GM23338 (cell line): ENCODE measurements around the gene PTPN5. TPM values are rescaled to one million over a fixed set of nuclear protein-coding genes. Genes with fewer than 3 reads are reported as not detected.

ENCODE experiments used
- ATAC-seq: fragments of 200-7000 bp; cut with Tn5 transposase; 3 replicates; pipeline ENCODE4 v1.9.1; 2020
- DNase-seq: peaks from one replicate; pipeline ENCODE4 v3.0.0-alpha.2; 2015; ENCODE audit warnings: low spot score
- H2AFZ ChIP-seq: fragments of 200-600 bp; sonication (generic); 2 replicates; pipeline ENCODE4 v1.8.0; 2016; ENCODE audit warnings: antibody characterized with exemption, mild to moderate bottlenecking, moderate library complexity
- H3F3A ChIP-seq: fragments of 200-600 bp; sonication (generic); replicated peaks from 2 replicates; pipeline ENCODE4 v1.8.0; 2017; ENCODE audit warnings: antibody characterized with exemption, mixed run types, low read depth
- H3K27ac ChIP-seq: fragments of 200-600 bp; sonication (generic); 2 replicates; pipeline ENCODE4 v1.6.1; 2016; ENCODE audit warnings: low read depth
- H3K27me3 ChIP-seq: fragments of 200-600 bp; sonication (generic); 2 replicates; pipeline ENCODE4 v1.8.0; 2016; ENCODE audit warnings: mild to moderate bottlenecking, mixed run types, moderate library complexity; ENCODE audit not compliant: insufficient read depth
- H3K36me3 ChIP-seq: fragments of 200-600 bp; sonication (generic); 2 replicates; pipeline ENCODE4 v1.8.0; 2016; ENCODE audit warnings: mild to moderate bottlenecking; ENCODE audit not compliant: insufficient read depth
- H3K4me1 ChIP-seq: fragments of 200-600 bp; sonication (generic); 2 replicates; pipeline ENCODE4 v1.8.0; 2016; ENCODE audit warnings: mild to moderate bottlenecking, moderate library complexity; ENCODE audit not compliant: insufficient read depth
- H3K4me2 ChIP-seq: fragments of 200-600 bp; sonication (generic); 2 replicates; pipeline ENCODE4 v1.7.1; 2017; ENCODE audit warnings: mixed run types
- H3K4me3 ChIP-seq: fragments of 200-600 bp; sonication (generic); 2 replicates; pipeline ENCODE4 v1.6.1; 2016; ENCODE audit warnings: mixed run types
- H3K79me2 ChIP-seq: fragments of 200-600 bp; sonication (generic); replicated peaks from 2 replicates; pipeline ENCODE4 v1.8.0; 2017; ENCODE audit warnings: mild to moderate bottlenecking; ENCODE audit not compliant: insufficient read depth
- H3K9me2 ChIP-seq: fragments of 200-600 bp; sonication (generic); 2 replicates; pipeline ENCODE4 v1.8.0; 2017; ENCODE audit not compliant: insufficient read depth
- H4K20me1 ChIP-seq: fragments of 200-600 bp; sonication (generic); replicated peaks from 2 replicates; pipeline ENCODE4 v1.8.0; 2017; ENCODE audit warnings: mild to moderate bottlenecking; ENCODE audit not compliant: insufficient read depth
- H3K27ac Mint-ChIP-seq: 2 replicates; pipeline ENCODE4 v1.8.0; 2020; ENCODE audit warnings: inconsistent platforms, mild to moderate bottlenecking, moderate library complexity, mixed read lengths
- H3K27me3 Mint-ChIP-seq: 3 replicates; pipeline ENCODE4 v1.8.0; 2022; ENCODE audit warnings: low read depth, mild to moderate bottlenecking, moderate library complexity, mixed read lengths, inconsistent platforms; ENCODE audit not compliant: insufficient read depth, poor library complexity
- H3K36me3 Mint-ChIP-seq: 3 replicates; pipeline ENCODE4 v1.8.0; 2021; ENCODE audit warnings: low read depth, mild to moderate bottlenecking, inconsistent platforms, moderate library complexity, mixed read lengths
- H3K4me1 Mint-ChIP-seq: 3 replicates; pipeline ENCODE4 v1.8.0; 2020; ENCODE audit warnings: mild to moderate bottlenecking, inconsistent platforms, mixed read lengths
- H3K4me3 Mint-ChIP-seq: 3 replicates; pipeline ENCODE4 v1.8.0; 2021; ENCODE audit warnings: moderate library complexity, mild to moderate bottlenecking, inconsistent platforms, mixed read lengths
- H3K9me3 Mint-ChIP-seq: 3 replicates; pipeline ENCODE4 v1.8.0; 2020; ENCODE audit warnings: moderate library complexity, mild to moderate bottlenecking, inconsistent platforms, mixed read lengths
- CREB1 ChIP-seq: fragments of 250-450 bp; sonication (Bioruptor Pico); IDR thresholded peaks from 2 replicates; pipeline ENCODE4 v1.5.0; 2020; ENCODE audit warnings: low read depth, mild to moderate bottlenecking, moderate library complexity
- EZH2 ChIP-seq: fragments of 200-600 bp; sonication (generic); IDR thresholded peaks from one replicate; pipeline ENCODE4 v1.8.0; 2017; ENCODE audit warnings: antibody characterized with exemption, mild to moderate bottlenecking, low read depth; ENCODE audit not compliant: unreplicated experiment
- EZH2phosphoT487 ChIP-seq: fragments of 200-600 bp; sonication (generic); IDR thresholded peaks from one replicate; pipeline ENCODE4 v1.8.1; 2018; ENCODE audit warnings: antibody characterized with exemption; ENCODE audit not compliant: unreplicated experiment
- JUNB ChIP-seq: IDR thresholded peaks from one replicate; pipeline ENCODE4 v1.6.1; 2016; ENCODE audit warnings: antibody characterized with exemption; ENCODE audit not compliant: unreplicated experiment
- NANOG ChIP-seq: IDR thresholded peaks from 2 replicates; pipeline ENCODE4 v1.6.1; 2016; ENCODE audit warnings: antibody characterized with exemption, borderline replicate concordance
- POLR2AphosphoS5 ChIP-seq: IDR thresholded peaks from 2 replicates; pipeline ENCODE4 v1.6.1; 2016; ENCODE audit warnings: antibody characterized with exemption, low read depth
- STAT1 ChIP-seq: IDR thresholded peaks from one replicate; pipeline ENCODE4 v1.6.1; 2016; ENCODE audit warnings: antibody characterized with exemption; ENCODE audit not compliant: unreplicated experiment
- ZNF114 ChIP-seq: fragments of 250-450 bp; sonication (Bioruptor Pico); IDR thresholded peaks from 2 replicates; pipeline ENCODE4 v1.5.0; 2020; ENCODE audit warnings: mild to moderate bottlenecking, moderate library complexity
- ZNF331 ChIP-seq: fragments of 250-450 bp; sonication (Bioruptor Pico); IDR thresholded peaks from 2 replicates; pipeline ENCODE4 v1.5.0; 2020; ENCODE audit warnings: low read depth, mild to moderate bottlenecking, moderate library complexity
- polyA plus RNA-seq: library from polyadenylated mRNA; unstranded; fragments of >200 nt; fragmentation: Nextera tagmentation; extraction: Ambion mirVana; gene quantifications from 2 replicates; pipeline ENCODE4 v1.2.1, GENCODE V29; 2016
- total RNA-seq: library from RNA; depleted of rRNA; stranded (reverse); fragments of >200 nt; shearing (Covaris generic); gene quantifications from 2 replicates; pipeline ENCODE4 v1.2.3, GENCODE V29; 2014
- TF ChIP-seq, protein P1 (sequence below): IDR thresholded peaks from one replicate; pipeline ENCODE4 v1.6.1; 2018; ENCODE audit warnings: antibody characterized with exemption; ENCODE audit not compliant: unreplicated experiment
- TF ChIP-seq, protein P2 (sequence below): IDR thresholded peaks from 2 replicates; pipeline ENCODE4 v1.6.1; 2016; ENCODE audit warnings: antibody characterized with exemption
- TF ChIP-seq, protein P3 (sequence below), 2 experiments: fragments of 200-600 bp in 1 of 2; sonication (generic) in 1 of 2; conservative IDR thresholded peaks; 2 replicates each; pipeline versions ENCODE4 v1.5.1 to v1.6.1; 2016 to 2017; ENCODE audit warnings: antibody characterized with exemption in 2 of 2, low read depth in 2 of 2, mild to moderate bottlenecking in 2 of 2, moderate library complexity in 1 of 2
- TF ChIP-seq, protein P4 (sequence below): fragments of 250-450 bp; sonication (Bioruptor Pico); IDR thresholded peaks from 2 replicates; pipeline ENCODE4 v1.5.0; 2020; ENCODE audit warnings: mild to moderate bottlenecking, moderate library complexity

PTPN5 gene
- total and polyA plus RNA-seq, 2 experiments from 2014 or later: 3.7 to 5.7 TPM

DNA sequence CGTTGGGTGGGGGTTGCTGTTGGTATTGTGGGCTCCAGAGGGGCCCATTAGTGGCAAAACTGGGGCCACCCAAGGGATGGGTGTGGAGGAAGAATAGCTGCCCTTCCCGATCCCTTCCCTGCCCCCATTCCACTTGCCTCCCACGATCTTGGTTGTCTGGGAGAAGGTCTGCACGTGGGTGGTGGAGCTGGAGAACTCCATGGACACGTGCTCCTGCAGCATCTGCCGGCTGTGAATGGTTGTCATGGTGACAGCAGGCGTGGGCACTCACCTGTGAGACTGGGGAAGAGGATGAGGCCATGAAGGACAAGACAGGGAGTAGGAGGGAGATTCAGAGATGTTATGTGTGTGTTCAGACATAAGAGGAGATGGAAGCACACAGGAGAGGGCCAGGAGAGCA, 67.6 kb downstream of the PTPN5 start:
- peaks cover 29% of the 10 kb centered on the region for H3K4me1 Mint-ChIP-seq
- Histone ChIP-seq H3K9me2 (no peaks in the 10 kb centered on the region), H3K27me3 (no peaks in the 10 kb centered on the region), H3K4me3 (no peak overlapping the region), H3F3A (no peaks in the 10 kb centered on the region), H3K36me3 (no peaks in the 10 kb centered on the region), H3K79me2 (no peaks in the 10 kb centered on the region), H3K4me1 (peaks cover 11% of the 10 kb centered on the region), H4K20me1 (no peaks in the 10 kb centered on the region; the same call in 1 of the 2 replicates), H2AFZ (no peak overlapping the region), H3K27ac (no peak overlapping the region), H3K4me2 (no peak overlapping the region)
- no peaks in the 10 kb centered on the region for H3K36me3 Mint-ChIP-seq
- peaks cover 22% of the 10 kb centered on the region for H3K27me3 Mint-ChIP-seq
- no peak for TF ChIP-seq POLR2AphosphoS5
- TF ChIP-seq JUNB: no peak
- TF ChIP-seq ZNF331 (CRISPR knock-in tag): no peak
- no peak for TF ChIP-seq NANOG
- TF ChIP-seq CREB1 (CRISPR knock-in tag): no peak
- no peak for TF ChIP-seq EZH2
- TF ChIP-seq, protein P1, sequence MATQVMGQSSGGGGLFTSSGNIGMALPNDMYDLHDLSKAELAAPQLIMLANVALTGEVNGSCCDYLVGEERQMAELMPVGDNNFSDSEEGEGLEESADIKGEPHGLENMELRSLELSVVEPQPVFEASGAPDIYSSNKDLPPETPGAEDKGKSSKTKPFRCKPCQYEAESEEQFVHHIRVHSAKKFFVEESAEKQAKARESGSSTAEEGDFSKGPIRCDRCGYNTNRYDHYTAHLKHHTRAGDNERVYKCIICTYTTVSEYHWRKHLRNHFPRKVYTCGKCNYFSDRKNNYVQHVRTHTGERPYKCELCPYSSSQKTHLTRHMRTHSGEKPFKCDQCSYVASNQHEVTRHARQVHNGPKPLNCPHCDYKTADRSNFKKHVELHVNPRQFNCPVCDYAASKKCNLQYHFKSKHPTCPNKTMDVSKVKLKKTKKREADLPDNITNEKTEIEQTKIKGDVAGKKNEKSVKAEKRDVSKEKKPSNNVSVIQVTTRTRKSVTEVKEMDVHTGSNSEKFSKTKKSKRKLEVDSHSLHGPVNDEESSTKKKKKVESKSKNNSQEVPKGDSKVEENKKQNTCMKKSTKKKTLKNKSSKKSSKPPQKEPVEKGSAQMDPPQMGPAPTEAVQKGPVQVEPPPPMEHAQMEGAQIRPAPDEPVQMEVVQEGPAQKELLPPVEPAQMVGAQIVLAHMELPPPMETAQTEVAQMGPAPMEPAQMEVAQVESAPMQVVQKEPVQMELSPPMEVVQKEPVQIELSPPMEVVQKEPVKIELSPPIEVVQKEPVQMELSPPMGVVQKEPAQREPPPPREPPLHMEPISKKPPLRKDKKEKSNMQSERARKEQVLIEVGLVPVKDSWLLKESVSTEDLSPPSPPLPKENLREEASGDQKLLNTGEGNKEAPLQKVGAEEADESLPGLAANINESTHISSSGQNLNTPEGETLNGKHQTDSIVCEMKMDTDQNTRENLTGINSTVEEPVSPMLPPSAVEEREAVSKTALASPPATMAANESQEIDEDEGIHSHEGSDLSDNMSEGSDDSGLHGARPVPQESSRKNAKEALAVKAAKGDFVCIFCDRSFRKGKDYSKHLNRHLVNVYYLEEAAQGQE: no peak
- no peak for TF ChIP-seq EZH2phosphoT487
- TF ChIP-seq, protein P2, sequence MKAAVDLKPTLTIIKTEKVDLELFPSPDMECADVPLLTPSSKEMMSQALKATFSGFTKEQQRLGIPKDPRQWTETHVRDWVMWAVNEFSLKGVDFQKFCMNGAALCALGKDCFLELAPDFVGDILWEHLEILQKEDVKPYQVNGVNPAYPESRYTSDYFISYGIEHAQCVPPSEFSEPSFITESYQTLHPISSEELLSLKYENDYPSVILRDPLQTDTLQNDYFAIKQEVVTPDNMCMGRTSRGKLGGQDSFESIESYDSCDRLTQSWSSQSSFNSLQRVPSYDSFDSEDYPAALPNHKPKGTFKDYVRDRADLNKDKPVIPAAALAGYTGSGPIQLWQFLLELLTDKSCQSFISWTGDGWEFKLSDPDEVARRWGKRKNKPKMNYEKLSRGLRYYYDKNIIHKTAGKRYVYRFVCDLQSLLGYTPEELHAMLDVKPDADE: no peak
- TF ChIP-seq STAT1: no peak
- no peak for TF ChIP-seq ZNF114 (CRISPR knock-in tag)
- TF ChIP-seq, protein P3, sequence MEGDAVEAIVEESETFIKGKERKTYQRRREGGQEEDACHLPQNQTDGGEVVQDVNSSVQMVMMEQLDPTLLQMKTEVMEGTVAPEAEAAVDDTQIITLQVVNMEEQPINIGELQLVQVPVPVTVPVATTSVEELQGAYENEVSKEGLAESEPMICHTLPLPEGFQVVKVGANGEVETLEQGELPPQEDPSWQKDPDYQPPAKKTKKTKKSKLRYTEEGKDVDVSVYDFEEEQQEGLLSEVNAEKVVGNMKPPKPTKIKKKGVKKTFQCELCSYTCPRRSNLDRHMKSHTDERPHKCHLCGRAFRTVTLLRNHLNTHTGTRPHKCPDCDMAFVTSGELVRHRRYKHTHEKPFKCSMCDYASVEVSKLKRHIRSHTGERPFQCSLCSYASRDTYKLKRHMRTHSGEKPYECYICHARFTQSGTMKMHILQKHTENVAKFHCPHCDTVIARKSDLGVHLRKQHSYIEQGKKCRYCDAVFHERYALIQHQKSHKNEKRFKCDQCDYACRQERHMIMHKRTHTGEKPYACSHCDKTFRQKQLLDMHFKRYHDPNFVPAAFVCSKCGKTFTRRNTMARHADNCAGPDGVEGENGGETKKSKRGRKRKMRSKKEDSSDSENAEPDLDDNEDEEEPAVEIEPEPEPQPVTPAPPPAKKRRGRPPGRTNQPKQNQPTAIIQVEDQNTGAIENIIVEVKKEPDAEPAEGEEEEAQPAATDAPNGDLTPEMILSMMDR (conservative IDR thresholded peaks at IDR 0.05; ENCODE audit: low read depth in 2 of 2): no peak
- TF ChIP-seq, protein P4, sequence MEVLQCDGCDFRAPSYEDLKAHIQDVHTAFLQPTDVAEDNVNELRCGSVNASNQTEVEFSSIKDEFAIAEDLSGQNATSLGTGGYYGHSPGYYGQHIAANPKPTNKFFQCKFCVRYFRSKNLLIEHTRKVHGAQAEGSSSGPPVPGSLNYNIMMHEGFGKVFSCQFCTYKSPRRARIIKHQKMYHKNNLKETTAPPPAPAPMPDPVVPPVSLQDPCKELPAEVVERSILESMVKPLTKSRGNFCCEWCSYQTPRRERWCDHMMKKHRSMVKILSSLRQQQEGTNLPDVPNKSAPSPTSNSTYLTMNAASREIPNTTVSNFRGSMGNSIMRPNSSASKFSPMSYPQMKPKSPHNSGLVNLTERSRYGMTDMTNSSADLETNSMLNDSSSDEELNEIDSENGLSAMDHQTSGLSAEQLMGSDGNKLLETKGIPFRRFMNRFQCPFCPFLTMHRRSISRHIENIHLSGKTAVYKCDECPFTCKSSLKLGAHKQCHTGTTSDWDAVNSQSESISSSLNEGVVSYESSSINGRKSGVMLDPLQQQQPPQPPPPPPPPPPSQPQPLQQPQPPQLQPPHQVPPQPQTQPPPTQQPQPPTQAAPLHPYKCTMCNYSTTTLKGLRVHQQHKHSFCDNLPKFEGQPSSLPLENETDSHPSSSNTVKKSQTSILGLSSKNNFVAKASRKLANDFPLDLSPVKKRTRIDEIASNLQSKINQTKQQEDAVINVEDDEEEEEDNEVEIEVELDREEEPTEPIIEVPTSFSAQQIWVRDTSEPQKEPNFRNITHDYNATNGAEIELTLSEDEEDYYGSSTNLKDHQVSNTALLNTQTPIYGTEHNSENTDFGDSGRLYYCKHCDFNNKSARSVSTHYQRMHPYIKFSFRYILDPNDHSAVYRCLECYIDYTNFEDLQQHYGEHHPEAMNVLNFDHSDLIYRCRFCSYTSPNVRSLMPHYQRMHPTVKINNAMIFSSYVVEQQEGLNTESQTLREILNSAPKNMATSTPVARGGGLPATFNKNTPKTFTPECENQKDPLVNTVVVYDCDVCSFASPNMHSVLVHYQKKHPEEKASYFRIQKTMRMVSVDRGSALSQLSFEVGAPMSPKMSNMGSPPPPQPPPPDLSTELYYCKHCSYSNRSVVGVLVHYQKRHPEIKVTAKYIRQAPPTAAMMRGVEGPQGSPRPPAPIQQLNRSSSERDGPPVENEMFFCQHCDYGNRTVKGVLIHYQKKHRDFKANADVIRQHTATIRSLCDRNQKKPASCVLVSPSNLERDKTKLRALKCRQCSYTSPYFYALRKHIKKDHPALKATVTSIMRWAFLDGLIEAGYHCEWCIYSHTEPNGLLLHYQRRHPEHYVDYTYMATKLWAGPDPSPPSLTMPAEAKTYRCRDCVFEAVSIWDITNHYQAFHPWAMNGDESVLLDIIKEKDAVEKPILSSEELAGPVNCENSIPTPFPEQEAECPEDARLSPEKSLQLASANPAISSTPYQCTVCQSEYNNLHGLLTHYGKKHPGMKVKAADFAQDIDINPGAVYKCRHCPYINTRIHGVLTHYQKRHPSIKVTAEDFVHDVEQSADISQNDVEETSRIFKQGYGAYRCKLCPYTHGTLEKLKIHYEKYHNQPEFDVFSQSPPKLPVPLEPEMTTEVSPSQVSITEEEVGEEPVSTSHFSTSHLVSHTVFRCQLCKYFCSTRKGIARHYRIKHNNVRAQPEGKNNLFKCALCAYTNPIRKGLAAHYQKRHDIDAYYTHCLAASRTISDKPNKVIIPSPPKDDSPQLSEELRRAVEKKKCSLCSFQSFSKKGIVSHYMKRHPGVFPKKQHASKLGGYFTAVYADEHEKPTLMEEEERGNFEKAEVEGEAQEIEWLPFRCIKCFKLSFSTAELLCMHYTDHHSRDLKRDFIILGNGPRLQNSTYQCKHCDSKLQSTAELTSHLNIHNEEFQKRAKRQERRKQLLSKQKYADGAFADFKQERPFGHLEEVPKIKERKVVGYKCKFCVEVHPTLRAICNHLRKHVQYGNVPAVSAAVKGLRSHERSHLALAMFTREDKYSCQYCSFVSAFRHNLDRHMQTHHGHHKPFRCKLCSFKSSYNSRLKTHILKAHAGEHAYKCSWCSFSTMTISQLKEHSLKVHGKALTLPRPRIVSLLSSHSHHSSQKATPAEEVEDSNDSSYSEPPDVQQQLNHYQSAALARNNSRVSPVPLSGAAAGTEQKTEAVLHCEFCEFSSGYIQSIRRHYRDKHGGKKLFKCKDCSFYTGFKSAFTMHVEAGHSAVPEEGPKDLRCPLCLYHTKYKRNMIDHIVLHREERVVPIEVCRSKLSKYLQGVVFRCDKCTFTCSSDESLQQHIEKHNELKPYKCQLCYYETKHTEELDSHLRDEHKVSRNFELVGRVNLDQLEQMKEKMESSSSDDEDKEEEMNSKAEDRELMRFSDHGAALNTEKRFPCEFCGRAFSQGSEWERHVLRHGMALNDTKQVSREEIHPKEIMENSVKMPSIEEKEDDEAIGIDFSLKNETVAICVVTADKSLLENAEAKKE (CRISPR knock-in tag): no peak
- H3K27ac Mint-ChIP-seq: no peak overlapping the region
- DNase-seq (no peak), ATAC-seq (no peak)
- no peak overlapping the region for H3K4me3 Mint-ChIP-seq
- no peaks in the 10 kb centered on the region; the same call in 2 of the 3 replicates for H3K9me3 Mint-ChIP-seq
